ENCODE results near the gene USP36. TPM values are rescaled to one million over a fixed set of nuclear protein-coding genes. Genes with fewer than 3 reads are reported as not detected.

The USP36 gene
- total and polyA plus RNA-seq, 9 of the 15 experiments (the other 6 are each of a cell fraction or from before 2014, with no cell fraction given): 6.4 to 72.8 (median 22.5) TPM

DNA sequence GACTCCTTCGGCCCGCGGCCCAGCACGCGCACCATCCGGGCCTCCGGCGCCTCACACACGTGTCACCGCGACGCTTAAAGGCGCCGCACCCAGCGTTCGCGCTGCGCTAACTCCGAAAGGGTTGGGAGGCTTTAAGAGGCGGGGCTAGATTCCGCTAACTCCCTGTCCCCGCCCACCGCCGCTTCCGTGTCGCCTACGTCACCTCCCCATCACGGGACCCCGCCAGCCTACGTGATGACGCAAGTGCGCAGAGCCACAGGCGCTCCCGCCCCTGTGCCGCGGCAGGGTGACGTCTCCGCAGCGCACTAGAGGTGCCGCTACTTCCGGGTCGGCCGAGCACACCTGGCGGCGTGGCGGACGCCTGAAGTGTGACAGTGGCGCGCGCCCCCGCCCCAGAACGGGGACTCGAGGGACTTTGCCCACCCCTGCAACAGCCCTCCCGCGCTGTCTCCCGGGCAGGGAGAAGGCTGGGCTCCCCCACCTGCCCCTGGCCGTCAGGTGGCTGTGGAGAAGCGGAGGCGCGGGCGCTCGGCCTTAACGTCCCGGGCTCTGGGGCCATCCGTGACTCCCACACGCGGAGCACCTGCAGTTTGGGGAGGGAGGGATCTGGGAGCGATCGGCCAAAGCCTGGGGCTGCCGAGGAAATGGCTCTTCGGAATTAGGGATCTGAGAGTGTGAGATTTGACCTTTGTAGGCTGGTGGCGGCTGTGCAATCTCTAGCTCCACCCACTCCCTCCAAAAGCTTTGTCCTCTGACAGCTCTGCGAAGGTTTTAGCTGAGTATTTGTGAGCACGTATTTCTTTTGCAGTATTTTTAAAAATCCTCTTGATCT lies at the start of gene USP36 (continued):
- TF ChIP-seq, protein P1, sequence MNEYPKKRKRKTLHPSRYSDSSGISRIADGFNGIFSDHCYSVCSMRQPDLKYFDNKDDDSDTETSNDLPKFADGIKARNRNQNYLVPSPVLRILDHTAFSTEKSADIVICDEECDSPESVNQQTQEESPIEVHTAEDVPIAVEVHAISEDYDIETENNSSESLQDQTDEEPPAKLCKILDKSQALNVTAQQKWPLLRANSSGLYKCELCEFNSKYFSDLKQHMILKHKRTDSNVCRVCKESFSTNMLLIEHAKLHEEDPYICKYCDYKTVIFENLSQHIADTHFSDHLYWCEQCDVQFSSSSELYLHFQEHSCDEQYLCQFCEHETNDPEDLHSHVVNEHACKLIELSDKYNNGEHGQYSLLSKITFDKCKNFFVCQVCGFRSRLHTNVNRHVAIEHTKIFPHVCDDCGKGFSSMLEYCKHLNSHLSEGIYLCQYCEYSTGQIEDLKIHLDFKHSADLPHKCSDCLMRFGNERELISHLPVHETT (CRISPR knock-in tag; conservative IDR thresholded peaks at IDR 0.05 in 1 of 2, IDR thresholded peaks at IDR 0.05 in 1 of 2): peak in 1 of 2 experiments; percentile 49; a peak in 1 of 4 replicates
- TF ChIP-seq, protein P2, sequence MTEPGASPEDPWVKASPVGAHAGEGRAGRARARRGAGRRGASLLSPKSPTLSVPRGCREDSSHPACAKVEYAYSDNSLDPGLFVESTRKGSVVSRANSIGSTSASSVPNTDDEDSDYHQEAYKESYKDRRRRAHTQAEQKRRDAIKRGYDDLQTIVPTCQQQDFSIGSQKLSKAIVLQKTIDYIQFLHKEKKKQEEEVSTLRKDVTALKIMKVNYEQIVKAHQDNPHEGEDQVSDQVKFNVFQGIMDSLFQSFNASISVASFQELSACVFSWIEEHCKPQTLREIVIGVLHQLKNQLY (CRISPR knock-in tag; conservative IDR thresholded peaks at IDR 0.05): 0 out of 4 replicates have a peak, but pooled peaks of 1 of the 2 experiments have one; percentile 45
- TF ChIP-seq BACH1 (tag; IDR thresholded peaks at IDR 0.05) (no peak), NFE2L1 (tag; IDR thresholded peaks at IDR 0.05; ENCODE audit: borderline replicate concordance, low read depth) (no peak), KLF10 (CRISPR knock-in tag; IDR thresholded peaks at IDR 0.05) (no peak), ZZZ3 (IDR thresholded peaks at IDR 0.05) (no peak), ZNF586 (CRISPR knock-in tag; conservative IDR thresholded peaks at IDR 0.05) (no peak), ATF7 (IDR thresholded peaks at IDR 0.05) (peak; percentile 99), MYNN (IDR thresholded peaks at IDR 0.05) (0 out of 2 replicates have a peak, but pooled peaks have one; percentile 25), MYNN (CRISPR knock-in tag; IDR thresholded peaks at IDR 0.05) (no peak), PML (IDR thresholded peaks at IDR 0.05; ENCODE audit: low read length) (peak; percentile 45; the same call in 1 of the 2 replicates), ZNF232 (CRISPR knock-in tag; IDR thresholded peaks at IDR 0.05) (peak; percentile 82; the same call in 1 of the 2 replicates), SIN3A (IDR thresholded peaks at IDR 0.05; ENCODE audit: borderline replicate concordance in 2 of 2, control insufficient read depth in 1 of 2, low read depth in 2 of 2, low read length in 2 of 2) (peak in 1 of 2 experiments; percentile 88; a peak in 2 of 4 replicates), ZNF717 (CRISPR knock-in tag; IDR thresholded peaks at IDR 0.05) (no peak), POLR3G (IDR thresholded peaks at IDR 0.05; ENCODE audit: extremely low read depth, insufficient read length, insufficient replicate concordance) (no peak), IFI16 (CRISPR knock-in tag; IDR thresholded peaks at IDR 0.05) (no peak), LEF1 (IDR thresholded peaks at IDR 0.05) (peak; percentile 32; the same call in 1 of the 2 replicates), TCFL5 (CRISPR knock-in tag; conservative IDR thresholded peaks at IDR 0.05) (no peak), HMGN3 (IDR thresholded peaks at IDR 0.05; ENCODE audit: borderline replicate concordance, extremely low read depth, insufficient read length, low read depth, low read length) (peak; percentile 84), ARID1B (IDR thresholded peaks at IDR 0.05) (0 out of 2 replicates have a peak, but pooled peaks have one; percentile 43), XRCC3 (IDR thresholded peaks at IDR 0.05) (no peak), PHB2 (IDR thresholded peaks at IDR 0.05; ENCODE audit: low read depth) (no peak)
- TF ChIP-seq, protein P3, sequence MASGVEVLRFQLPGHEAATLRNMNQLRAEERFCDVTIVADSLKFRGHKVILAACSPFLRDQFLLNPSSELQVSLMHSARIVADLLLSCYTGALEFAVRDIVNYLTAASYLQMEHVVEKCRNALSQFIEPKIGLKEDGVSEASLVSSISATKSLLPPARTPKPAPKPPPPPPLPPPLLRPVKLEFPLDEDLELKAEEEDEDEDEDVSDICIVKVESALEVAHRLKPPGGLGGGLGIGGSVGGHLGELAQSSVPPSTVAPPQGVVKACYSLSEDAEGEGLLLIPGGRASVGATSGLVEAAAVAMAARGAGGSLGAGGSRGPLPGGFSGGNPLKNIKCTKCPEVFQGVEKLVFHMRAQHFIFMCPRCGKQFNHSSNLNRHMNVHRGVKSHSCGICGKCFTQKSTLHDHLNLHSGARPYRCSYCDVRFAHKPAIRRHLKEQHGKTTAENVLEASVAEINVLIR (CRISPR knock-in tag; IDR thresholded peaks at IDR 0.05): peak; percentile 95
- TF ChIP-seq, protein P4, sequence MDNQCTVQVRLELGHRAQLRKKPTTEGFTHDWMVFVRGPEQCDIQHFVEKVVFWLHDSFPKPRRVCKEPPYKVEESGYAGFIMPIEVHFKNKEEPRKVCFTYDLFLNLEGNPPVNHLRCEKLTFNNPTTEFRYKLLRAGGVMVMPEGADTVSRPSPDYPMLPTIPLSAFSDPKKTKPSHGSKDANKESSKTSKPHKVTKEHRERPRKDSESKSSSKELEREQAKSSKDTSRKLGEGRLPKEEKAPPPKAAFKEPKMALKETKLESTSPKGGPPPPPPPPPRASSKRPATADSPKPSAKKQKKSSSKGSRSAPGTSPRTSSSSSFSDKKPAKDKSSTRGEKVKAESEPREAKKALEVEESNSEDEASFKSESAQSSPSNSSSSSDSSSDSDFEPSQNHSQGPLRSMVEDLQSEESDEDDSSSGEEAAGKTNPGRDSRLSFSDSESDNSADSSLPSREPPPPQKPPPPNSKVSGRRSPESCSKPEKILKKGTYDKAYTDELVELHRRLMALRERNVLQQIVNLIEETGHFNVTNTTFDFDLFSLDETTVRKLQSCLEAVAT (IDR thresholded peaks at IDR 0.05): no peak

All from K562 (cell line).